Tibial nerve (tissue), 4 donors: ENCODE results near the gene PRKCD. TPM values are rescaled to one million over a fixed set of nuclear protein-coding genes. Genes with fewer than 3 reads are reported as not detected.

Experiments
- DNase-seq, 2 donors: peaks; one replicate each; pipeline ENCODE4 v3.0.0-alpha.2; 2019; ENCODE audit warnings: low spot score in 2 of 2
- H3K27ac ChIP-seq, 4 donors: fragments of 200-600 bp; sonication (generic) in 3 of 4; one replicate each; pipeline ENCODE4 v1.5.1; 2017 to 2019; ENCODE audit warnings: mild to moderate bottlenecking in 1 of 4
- H3K27me3 ChIP-seq, 2 donors: fragments of 200-600 bp; sonication (generic) in 1 of 2; one replicate each; pipeline versions ENCODE4 v1.5.1 to v1.6.0; 2017 to 2019
- H3K36me3 ChIP-seq, 3 donors: fragments of 200-600 bp; sonication (generic); one replicate each; pipeline ENCODE4 v1.5.1; 2018 to 2019
- H3K4me1 ChIP-seq, 4 donors: fragments of 200-600 bp; sonication (generic) in 3 of 4; one replicate each; pipeline ENCODE4 v1.5.1; 2017 to 2019
- H3K4me3 ChIP-seq, 4 donors: fragments of 200-600 bp; sonication (generic) in 3 of 4; one replicate each; pipeline ENCODE4 v1.5.1; 2017 to 2019; ENCODE audit warnings: mild to moderate bottlenecking in 1 of 4, moderate library complexity in 1 of 4
- H3K9me3 ChIP-seq, 4 donors: fragments of 200-600 bp; sonication (generic) in 3 of 4; one replicate each; pipeline ENCODE4 v1.5.1; 2017 to 2019
- EP300 ChIP-seq, 2 donors: sonication (generic); formaldehyde crosslinking; IDR thresholded peaks; one replicate each; pipeline ENCODE4 v1.6.1; 2017; ENCODE audit warnings: antibody characterized with exemption in 2 of 2, mild to moderate bottlenecking in 1 of 2
- POLR2A ChIP-seq, 2 donors: fragments of 450-650 bp; IDR thresholded peaks; one replicate each; pipeline ENCODE4 v1.6.1; 2017; ENCODE audit warnings: antibody characterized with exemption in 2 of 2, mild to moderate bottlenecking in 2 of 2, moderate library complexity in 2 of 2
- WGBS, 2 donors: methylation state at CpG; one replicate each; pipeline ENCODE4 v1.1.5; 2018; 5-methylcytosine and 5-hydroxymethylcytosine counted together
- total RNA-seq, 4 donors: library from RNA; depleted of rRNA; stranded (reverse); fragments of >200 nt; gene quantifications; one replicate each; pipeline ENCODE4 v1.1.0, GENCODE V29; 2016
- TF ChIP-seq, protein P1 (sequence below), 5 experiments: fragments of 200-600 bp in 3 of 5; fragments of 450-650 bp in 2 of 5; sonication (generic) in 3 of 5; IDR thresholded peaks; one replicate each; pipeline ENCODE4 v1.5.1; 2016 to 2019; ENCODE audit warnings: antibody characterized with exemption in 5 of 5, mild to moderate bottlenecking in 3 of 5, moderate library complexity in 2 of 5

Gene PRKCD
- total RNA-seq, 4 donors from 2014 or later: 13.5 to 30.6 (median 19.9) TPM

GRCh38 chr3:53139906-53140846, 20.8 kb upstream of the PRKCD start:
- peaks cover 0 to 12% (median 0%) of the 10 kb centered on the region in 4 donors for H3K4me1 ChIP-seq
- TF ChIP-seq POLR2A (IDR thresholded peaks at IDR 0.05) (no peak), EP300 (IDR thresholded peaks at IDR 0.05) (no peak)
- TF ChIP-seq, protein P1, sequence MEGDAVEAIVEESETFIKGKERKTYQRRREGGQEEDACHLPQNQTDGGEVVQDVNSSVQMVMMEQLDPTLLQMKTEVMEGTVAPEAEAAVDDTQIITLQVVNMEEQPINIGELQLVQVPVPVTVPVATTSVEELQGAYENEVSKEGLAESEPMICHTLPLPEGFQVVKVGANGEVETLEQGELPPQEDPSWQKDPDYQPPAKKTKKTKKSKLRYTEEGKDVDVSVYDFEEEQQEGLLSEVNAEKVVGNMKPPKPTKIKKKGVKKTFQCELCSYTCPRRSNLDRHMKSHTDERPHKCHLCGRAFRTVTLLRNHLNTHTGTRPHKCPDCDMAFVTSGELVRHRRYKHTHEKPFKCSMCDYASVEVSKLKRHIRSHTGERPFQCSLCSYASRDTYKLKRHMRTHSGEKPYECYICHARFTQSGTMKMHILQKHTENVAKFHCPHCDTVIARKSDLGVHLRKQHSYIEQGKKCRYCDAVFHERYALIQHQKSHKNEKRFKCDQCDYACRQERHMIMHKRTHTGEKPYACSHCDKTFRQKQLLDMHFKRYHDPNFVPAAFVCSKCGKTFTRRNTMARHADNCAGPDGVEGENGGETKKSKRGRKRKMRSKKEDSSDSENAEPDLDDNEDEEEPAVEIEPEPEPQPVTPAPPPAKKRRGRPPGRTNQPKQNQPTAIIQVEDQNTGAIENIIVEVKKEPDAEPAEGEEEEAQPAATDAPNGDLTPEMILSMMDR (IDR thresholded peaks at IDR 0.05): no peak
- no peaks in the 10 kb centered on the region for H3K27me3 ChIP-seq
- H3K4me3 ChIP-seq: no peak overlapping the region
- H3K9me3 ChIP-seq: no peaks in the 10 kb centered on the region
- no peaks in the 10 kb centered on the region for H3K36me3 ChIP-seq
- WGBS, 2 donors: 26 to 44% methylated on average over 6 of the region's 6 CpGs
- DNase-seq: no peak
- no peak overlapping the region for H3K27ac ChIP-seq

GRCh38 chr3:53140847-53141845, 19.9 kb upstream of the PRKCD start:
- peaks cover 0 to 12% (median 0%) of the 10 kb centered on the region in 4 donors for H3K4me1 ChIP-seq
- DNase-seq: no peak

GRCh38 chr3:53142986-53143385, 18.0 kb upstream of the PRKCD start:
- Histone ChIP-seq H3K4me3 (no peak overlapping the region), H3K27ac (no peak overlapping the region), H3K36me3 (no peaks in the 10 kb centered on the region), H3K9me3 (no peaks in the 10 kb centered on the region), H3K4me1 (peaks cover 0 to 12% (median 0%) of the 10 kb centered on the region in 4 donors), H3K27me3 (no peaks in the 10 kb centered on the region)
- TF ChIP-seq EP300 (IDR thresholded peaks at IDR 0.05) (no peak), POLR2A (IDR thresholded peaks at IDR 0.05) (no peak)
- TF ChIP-seq, protein P1 (IDR thresholded peaks at IDR 0.05): no peak
- WGBS, 2 donors: 67 to 72% methylated on average over 3 of the region's 3 CpGs
- DNase-seq: no peak

More at GRCh38 chr3:53140847-53141845, 19.9 kb upstream of the PRKCD start:
- no peaks in the 10 kb centered on the region for H3K36me3 ChIP-seq
- TF ChIP-seq, protein P1 (IDR thresholded peaks at IDR 0.05): no peak
- TF ChIP-seq POLR2A (IDR thresholded peaks at IDR 0.05) (no peak), EP300 (IDR thresholded peaks at IDR 0.05) (no peak)
- WGBS, 2 donors: 79 to 82% methylated on average over 6 of the region's 6 CpGs
- H3K4me3 ChIP-seq: no peak overlapping the region
- H3K27ac ChIP-seq: no peak overlapping the region
- no peaks in the 10 kb centered on the region for H3K9me3 ChIP-seq
- H3K27me3 ChIP-seq: no peaks in the 10 kb centered on the region

DNA sequence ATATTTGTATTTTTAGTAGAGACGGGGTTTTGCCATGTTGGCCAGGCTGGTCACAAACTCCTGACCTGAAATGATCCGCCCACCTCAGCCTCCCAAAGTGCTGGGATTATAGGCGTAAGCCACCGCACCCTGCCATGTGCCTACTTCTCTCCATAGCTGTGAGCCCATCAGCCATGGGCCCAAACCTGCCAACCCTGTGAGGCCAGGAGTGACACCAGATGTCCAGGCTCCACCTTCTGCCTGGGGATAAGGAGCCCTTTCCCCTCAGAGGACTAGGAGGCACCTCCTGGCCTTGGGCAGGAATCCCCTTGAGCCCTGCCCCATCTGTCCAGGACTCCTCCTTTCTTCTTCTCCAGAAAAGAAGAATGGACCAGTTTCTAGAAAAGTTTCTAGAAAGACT, 16.6 kb upstream of the PRKCD start:
- WGBS, 2 donors: 87 to 93% methylated on average over 4 of the region's 4 CpGs
- TF ChIP-seq, protein P1 (IDR thresholded peaks at IDR 0.05): no peak
- TF ChIP-seq EP300 (IDR thresholded peaks at IDR 0.05) (no peak), POLR2A (IDR thresholded peaks at IDR 0.05) (no peak)
- Histone ChIP-seq H3K27me3 (no peaks in the 10 kb centered on the region), H3K36me3 (no peaks in the 10 kb centered on the region), H3K9me3 (no peaks in the 10 kb centered on the region), H3K4me3 (no peak overlapping the region), H3K4me1 (peaks cover 0 to 9% (median 0%) of the 10 kb centered on the region in 4 donors), H3K27ac (no peak overlapping the region)
- no peak for DNase-seq
